ENCODE data around the gene ESYT1.

Gene ESYT1

DNA sequence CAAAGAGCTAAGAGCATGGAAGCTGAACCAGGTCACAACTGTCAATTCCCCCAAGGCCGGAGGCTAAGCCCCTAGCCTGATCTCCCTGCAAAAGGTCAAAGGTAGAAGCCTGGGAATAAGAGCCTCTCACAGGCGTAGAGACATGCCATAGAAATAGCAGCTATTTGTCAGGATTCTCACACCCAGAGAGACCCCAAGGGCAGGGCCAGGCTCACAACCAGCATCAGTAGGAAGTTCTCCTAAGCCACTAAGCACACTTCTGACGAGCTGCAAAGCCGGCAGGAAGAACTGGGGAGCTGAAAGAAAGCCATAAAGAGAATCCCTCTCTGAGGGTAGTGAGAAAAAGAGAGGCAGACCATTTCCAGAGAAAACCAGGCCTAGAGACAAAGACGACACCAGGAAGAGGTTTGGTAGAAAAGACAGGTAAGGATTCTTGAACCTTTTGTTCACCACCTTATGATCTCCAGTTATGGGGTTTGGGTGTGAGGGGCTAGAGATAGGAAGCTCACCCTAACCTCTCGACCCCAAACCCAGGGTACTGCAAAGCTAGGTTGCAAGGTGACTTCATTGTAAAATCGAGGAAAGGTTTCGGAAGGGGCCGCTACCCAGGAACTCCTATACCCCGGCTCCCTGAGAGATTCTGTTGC is 60.2 kb downstream of the ESYT1 start:
- DNase-seq (ENCODE audit: low spot score) = no peak

DNA sequence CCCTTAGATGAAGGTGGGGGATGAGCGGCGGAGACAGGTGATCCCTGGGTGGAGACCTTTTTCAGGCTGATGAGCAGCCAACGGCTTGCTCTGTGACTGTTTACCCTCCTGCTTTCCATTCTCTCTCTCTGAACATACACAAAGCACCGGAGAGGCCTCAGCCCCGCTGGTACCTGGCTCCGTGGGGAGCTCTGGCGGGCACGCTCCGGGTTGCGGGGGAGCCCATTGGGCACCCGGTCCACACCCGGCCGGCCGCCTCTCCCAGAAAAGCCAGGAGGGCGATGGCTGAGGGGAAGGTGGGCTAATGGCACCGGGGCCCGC is 60.7 kb downstream of the ESYT1 start:
- DNase-seq (ENCODE audit: low spot score) = peak; percentile 21

DNA sequence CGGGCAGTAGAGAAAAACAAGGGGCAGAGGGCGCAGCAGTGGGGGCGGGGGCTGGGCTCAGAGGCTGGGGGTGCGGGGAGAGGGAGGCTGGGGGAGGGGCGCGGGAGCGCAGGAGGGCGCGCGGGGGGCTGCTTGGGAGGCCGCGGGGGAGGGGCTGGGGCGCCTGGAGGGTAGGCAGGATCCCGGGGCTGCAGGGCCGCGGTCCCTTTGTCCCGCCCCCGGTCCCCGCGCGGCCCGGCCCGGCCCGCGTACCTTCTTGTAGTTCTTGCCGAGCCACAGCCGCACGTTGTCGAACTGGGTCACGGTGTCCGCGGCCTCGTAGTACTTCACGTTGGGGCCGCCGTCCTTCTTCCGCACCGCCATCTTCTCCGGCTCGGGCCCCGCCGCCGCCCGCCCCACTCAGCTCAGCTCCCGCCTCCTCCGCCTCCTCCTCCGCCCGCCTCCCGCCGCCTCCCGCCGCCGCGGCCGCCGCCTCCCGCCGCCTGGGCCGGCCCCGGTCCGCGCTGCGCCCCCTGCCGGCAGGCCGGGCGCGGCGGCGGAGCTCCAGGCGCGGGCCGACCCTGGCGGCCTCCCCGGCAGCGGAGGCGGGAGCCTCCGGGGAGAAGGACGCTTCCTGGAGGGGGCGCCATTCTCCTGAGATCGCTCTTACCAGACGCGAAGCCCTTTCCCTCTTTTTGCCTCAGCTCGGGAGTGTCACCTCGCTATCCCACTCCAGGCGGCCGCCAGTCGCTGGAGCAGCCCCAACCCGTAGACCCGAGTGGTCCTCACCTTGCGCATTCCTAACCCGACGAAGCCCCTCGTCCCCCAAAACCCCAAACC is 61.2 kb downstream of the ESYT1 start, which contains the start of gene SMARCC2:
Gene SMARCC2, minus strand, starts transcription at position 385 of the 819 bp plus-strand sequence. Its CDS starts 22 bp downstream, at position 363.
- peak; percentile 85 for DNase-seq (ENCODE audit: low spot score)

DNA sequence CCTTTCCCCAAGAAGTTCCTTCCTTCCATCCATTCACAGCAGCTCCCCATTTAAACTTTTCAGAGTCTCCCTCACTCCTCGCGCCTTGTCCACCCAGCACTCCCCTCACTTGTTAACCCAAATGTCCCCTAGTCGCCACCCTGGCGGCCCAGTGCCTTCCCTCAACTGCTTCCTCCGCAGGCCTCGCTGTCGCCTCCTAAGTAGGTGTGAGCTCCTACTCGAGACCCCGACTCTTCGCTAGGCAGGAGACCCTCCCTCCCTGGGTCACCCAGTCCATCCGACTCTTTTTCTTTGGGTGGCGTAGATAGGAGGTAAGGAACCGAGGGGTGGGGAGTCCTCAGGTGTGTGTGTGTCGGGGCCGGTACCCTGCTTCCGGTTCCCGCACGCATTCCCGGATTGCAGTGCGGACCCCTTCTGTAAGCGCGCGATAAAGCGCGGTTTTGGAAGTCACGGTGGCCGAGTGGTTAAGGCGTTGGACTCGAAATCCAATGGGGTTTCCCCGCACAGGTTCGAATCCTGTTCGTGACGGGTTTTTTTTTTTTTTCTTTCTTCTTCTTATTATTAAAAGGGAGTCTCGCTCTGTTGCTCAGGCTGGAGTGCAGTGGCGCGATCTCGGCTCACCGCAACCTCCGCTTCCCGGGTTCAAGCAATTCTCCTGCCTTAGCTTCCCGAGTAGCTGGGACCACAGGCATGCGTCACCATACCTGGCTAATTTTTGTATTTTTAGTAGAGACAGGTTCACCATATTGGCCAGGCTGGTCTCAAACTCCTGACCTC is 62.0 kb downstream of the ESYT1 start:
- DNase-seq (ENCODE audit: low spot score) = peak; percentile 77

DNA sequence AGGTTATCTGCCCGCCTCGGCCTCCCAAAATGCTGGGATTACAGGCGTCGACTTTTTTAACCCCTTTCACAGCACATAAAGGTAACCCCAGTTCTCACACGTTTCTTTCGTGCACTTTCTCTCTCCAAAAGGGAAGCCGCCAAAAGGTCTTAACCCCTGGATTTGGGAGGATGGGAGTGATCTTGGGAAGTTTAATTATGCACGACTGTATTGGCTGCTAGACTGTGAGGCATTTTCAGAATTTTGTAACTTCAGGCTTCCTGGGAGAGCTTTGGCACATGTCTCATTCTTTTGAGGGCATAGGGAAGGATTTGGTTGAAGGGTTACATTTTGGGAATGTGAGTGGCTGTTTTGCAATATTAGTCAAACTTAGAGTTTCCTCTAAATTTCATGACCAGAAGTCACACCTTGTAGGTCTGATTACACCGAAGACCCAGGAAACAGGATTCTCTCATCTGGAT is 62.7 kb downstream of the ESYT1 start:
- DNase-seq (ENCODE audit: low spot score) = peak; percentile 16

DNA sequence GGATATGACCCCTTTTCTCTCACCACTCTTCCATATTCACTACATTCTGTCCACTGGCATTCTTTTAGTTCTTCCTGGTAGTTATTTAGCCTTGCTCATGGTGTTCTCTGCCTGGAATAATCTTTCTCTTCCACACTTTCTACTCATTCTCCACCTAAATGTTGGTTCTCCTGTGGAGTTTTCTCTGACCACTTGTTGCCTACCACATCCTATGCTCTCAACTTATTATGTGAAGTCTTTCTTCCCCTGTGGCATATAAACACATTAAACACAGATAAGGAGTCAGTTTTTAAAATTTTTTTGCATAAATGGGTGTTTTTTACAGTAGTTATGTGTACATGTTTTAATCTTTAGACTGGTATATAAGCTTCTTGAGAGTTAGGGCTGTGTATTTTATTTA is 64.5 kb downstream of the ESYT1 start:
- DNase-seq (ENCODE audit: low spot score) = no peak

DNA sequence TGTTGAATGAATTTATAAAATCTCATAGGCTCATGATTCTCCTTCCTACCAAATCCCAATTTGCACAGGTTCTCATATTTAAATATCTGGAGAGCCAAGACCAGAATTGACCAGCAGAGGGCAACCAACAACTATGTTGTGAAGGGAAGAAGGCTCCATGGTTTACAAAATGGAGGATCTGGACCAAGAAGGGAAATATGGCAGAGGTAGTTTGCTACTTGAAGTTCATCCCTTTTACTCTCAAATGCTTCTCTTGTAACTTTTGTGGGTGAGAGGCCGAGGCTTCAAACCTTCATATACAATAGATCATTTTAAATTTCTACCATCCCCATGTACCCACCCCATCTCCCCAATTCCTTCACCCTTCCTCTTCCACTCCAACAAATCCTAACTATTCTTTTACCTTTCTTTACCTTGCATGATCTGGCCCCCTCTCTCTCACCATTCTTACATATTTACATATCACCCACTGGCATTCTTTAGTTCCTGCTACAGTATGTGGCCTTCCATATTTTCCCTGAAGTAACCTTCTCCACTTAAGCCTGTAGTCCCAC is 65.0 kb downstream of the ESYT1 start:
- peak; percentile 70 for DNase-seq (ENCODE audit: low spot score)
